A549 (cell line): ENCODE measurements around the gene DPM3. TPM values are rescaled to one million over a fixed set of nuclear protein-coding genes. Genes with fewer than 3 reads are reported as not detected.

ENCODE experiments used
- ATAC-seq, 2 experiments: fragments of 200-7000 bp in 1 of 2; fragments of >200 bp in 1 of 2; cut with Nextera tagmentation in 1 of 2; cut with Tn5 transposase in 1 of 2; 3 replicates each; pipeline versions ENCODE4 v1.8.0 to v1.9.1; 2018 to 2020; ENCODE audit warnings: mild to moderate bottlenecking in 1 of 2, moderate library complexity in 1 of 2
- CTCF ChIA-PET: fragments of 300-600 bp; sonication (Branson Sonifier 250); formaldehyde crosslinking; extraction: SDS; loops from one replicate; lab custom pipeline; 2021; ENCODE audit warnings: antibody characterized with exemption, inconsistent platforms; lab: Yijun Ruan, JAX
- POLR2A ChIA-PET: fragments of 350-600 bp; formaldehyde crosslinking; extraction: SDS; loops from one replicate; lab custom pipeline; 2021; ENCODE audit warnings: antibody characterized with exemption, inconsistent platforms; lab: Yijun Ruan, JAX
- DNase-seq, 2 experiments: peaks; one replicate each; pipeline versions ENCODE4 v3.0.0 to v3.0.0-alpha.2; 2011 to 2016; ENCODE audit warnings: low read depth in 1 of 2, low spot score in 1 of 2
- FAIRE-seq: peaks from 2 replicates; lab custom pipeline; 2011; peaks lifted over from hg19 to GRCh38; lab: Jason Lieb, UNC
- H3K27ac ChIP-seq, 2 experiments: fragments of >200 bp; sonication (Bioruptor Twin); formaldehyde crosslinking; 3 replicates each; pipeline ENCODE4 v1.5.1; 2016 to 2017
- H3K4me1 ChIP-seq: fragments of >200 bp; sonication (Bioruptor Twin); formaldehyde crosslinking; 3 replicates; pipeline ENCODE4 v1.6.1; 2016
- H3K4me2 ChIP-seq: fragments of >200 bp; sonication (Bioruptor Twin); formaldehyde crosslinking; 3 replicates; pipeline ENCODE4 v1.6.1; 2016
- H3K4me3 ChIP-seq: fragments of >200 bp; sonication (Bioruptor Twin); formaldehyde crosslinking; 3 replicates; pipeline ENCODE4 v1.5.1; 2016
- H3K9me3 ChIP-seq: fragments of >200 bp; sonication (Bioruptor Twin); formaldehyde crosslinking; 3 replicates; pipeline ENCODE4 v1.6.1; 2016
- BHLHE40 ChIP-seq: IDR thresholded peaks from 2 replicates; pipeline ENCODE4 v1.6.1; 2012; ENCODE audit warnings: low read depth, low read length, inconsistent platforms
- CEBPB ChIP-seq, 2 experiments: fragments of >200 bp in 1 of 2; sonication (Bioruptor Twin) in 1 of 2; formaldehyde crosslinking in 1 of 2; IDR thresholded peaks; 2 replicates each; pipeline ENCODE4 v1.6.1; 2012 to 2016
- CHD2 ChIP-seq: fragments of 150-350 bp; IDR thresholded peaks from 2 replicates; pipeline ENCODE4 v1.6.1; 2014; ENCODE audit warnings: low read length; ENCODE audit not compliant: partially characterized antibody
- CHD4 ChIP-seq: fragments of 200-600 bp; sonication (generic); IDR thresholded peaks from 2 replicates; pipeline ENCODE4 v1.6.1; 2016; ENCODE audit warnings: antibody characterized with exemption, mild to moderate bottlenecking, borderline replicate concordance
- EHF ChIP-seq: fragments of 250-450 bp; sonication (Bioruptor Pico); IDR thresholded peaks from 2 replicates; pipeline ENCODE4 v1.5.0; 2020; ENCODE audit warnings: mild to moderate bottlenecking
- ESRRA ChIP-seq: fragments of 150-350 bp; IDR thresholded peaks from 2 replicates; pipeline ENCODE4 v1.6.1; 2014; ENCODE audit warnings: mild to moderate bottlenecking, low read length, borderline replicate concordance
- HDAC2 ChIP-seq: fragments of 200-600 bp; sonication (generic); IDR thresholded peaks from 2 replicates; pipeline ENCODE4 v1.6.1; 2016
- HOXA7 ChIP-seq: fragments of 250-450 bp; sonication (Bioruptor Pico); IDR thresholded peaks from 2 replicates; pipeline ENCODE4 v1.5.0; 2020; ENCODE audit warnings: mild to moderate bottlenecking, moderate library complexity
- HOXB5 ChIP-seq: fragments of 250-450 bp; sonication (Bioruptor Pico); IDR thresholded peaks from 2 replicates; pipeline ENCODE4 v1.5.0; 2020; ENCODE audit warnings: mild to moderate bottlenecking, moderate library complexity
- JUNB ChIP-seq: fragments of >200 bp; sonication (Bioruptor Twin); formaldehyde crosslinking; IDR thresholded peaks from 2 replicates; pipeline ENCODE4 v1.6.1; 2016
- KDM1A ChIP-seq: fragments of 200-600 bp; sonication (generic); IDR thresholded peaks from 2 replicates; pipeline ENCODE4 v1.6.1; 2016; ENCODE audit warnings: low read depth, mild to moderate bottlenecking
- KDM5A ChIP-seq: fragments of 200-600 bp; sonication (generic); IDR thresholded peaks from 2 replicates; pipeline ENCODE4 v1.6.1; 2016; ENCODE audit warnings: antibody characterized with exemption, mild to moderate bottlenecking
- MAFK ChIP-seq: fragments of 450-650 bp; IDR thresholded peaks from 2 replicates; pipeline ENCODE4 v1.6.1; 2014; ENCODE audit not compliant: partially characterized antibody
- NFE2L2 ChIP-seq: fragments of 150-350 bp; conservative IDR thresholded peaks from 2 replicates; pipeline ENCODE4 v1.6.1; 2014; ENCODE audit warnings: low read length
- NPAS2 ChIP-seq: fragments of 250-450 bp; sonication (Bioruptor Pico); IDR thresholded peaks from 2 replicates; pipeline ENCODE4 v1.8.0; 2022; ENCODE audit warnings: mild to moderate bottlenecking, moderate library complexity, borderline replicate concordance
- NR3C1 ChIP-seq: fragments of >200 bp; sonication (Bioruptor Twin); formaldehyde crosslinking; IDR thresholded peaks from 3 replicates; pipeline ENCODE4 v1.6.1; 2017
- RCOR1 ChIP-seq: fragments of 150-350 bp; IDR thresholded peaks from 2 replicates; pipeline ENCODE4 v1.6.1; 2014; ENCODE audit warnings: antibody characterized with exemption, low read length, low read depth
- RFX5 ChIP-seq: fragments of 450-650 bp; IDR thresholded peaks from 2 replicates; pipeline ENCODE4 v1.7.1; 2014; ENCODE audit warnings: antibody characterized with exemption, mild to moderate bottlenecking, moderate library complexity
- RNF2 ChIP-seq: fragments of 200-600 bp; sonication (generic); IDR thresholded peaks from 2 replicates; pipeline ENCODE4 v1.6.1; 2016; ENCODE audit warnings: low read depth, mild to moderate bottlenecking, antibody characterized with exemption, moderate library complexity, borderline replicate concordance
- TFCP2L1 ChIP-seq: fragments of 250-450 bp; sonication (Bioruptor Pico); IDR thresholded peaks from 2 replicates; pipeline ENCODE4 v1.5.0; 2021; ENCODE audit warnings: mild to moderate bottlenecking
- TP53 ChIP-seq: fragments of 250-450 bp; sonication (Bioruptor Pico); IDR thresholded peaks from 2 replicates; pipeline ENCODE4 v1.5.0; 2021; ENCODE audit warnings: mild to moderate bottlenecking, moderate library complexity
- ZFP36 ChIP-seq: fragments of 450-650 bp; IDR thresholded peaks from 2 replicates; pipeline ENCODE4 v1.6.1; 2014; ENCODE audit warnings: borderline replicate concordance; ENCODE audit not compliant: partially characterized antibody
- ZNF302 ChIP-seq: fragments of 250-450 bp; sonication (Bioruptor Pico); IDR thresholded peaks from 2 replicates; pipeline ENCODE4 v1.9.0; 2021; ENCODE audit warnings: inconsistent platforms, mild to moderate bottlenecking, moderate library complexity
- WGBS: methylation state at CpG from one replicate; pipeline ENCODE4 v1.1.6; 2017; ENCODE audit errors: missing lambda C conversion rate; 5-methylcytosine and 5-hydroxymethylcytosine counted together
- polyA plus RNA-seq, 4 experiments: library from polyadenylated mRNA; depleted of rRNA in 3 of 4; stranded (reverse); fragments of >200 nt; fragmentation: RNase III in 1 of 4; extraction: RNeasy Plus Mini Kit Qiagen cat#74134 plus additional on column Dnase treatment in 1 of 4; gene quantifications; 2 replicates in 3 of 4; 3 replicates in 1 of 4; pipeline ENCODE4 v1.2.3, GENCODE V29; 2011 to 2017
- TF ChIP-seq, protein P1 (sequence below): fragments of 200-600 bp; sonication (generic); IDR thresholded peaks from 2 replicates; pipeline ENCODE4 v1.6.1; 2016; ENCODE audit warnings: antibody characterized with exemption, mild to moderate bottlenecking, moderate library complexity
- TF ChIP-seq, protein P2 (sequence below): fragments of >200 bp; sonication (Bioruptor Twin); formaldehyde crosslinking; IDR thresholded peaks from 2 replicates; pipeline ENCODE4 v1.6.1; 2016
- TF ChIP-seq, protein P3 (sequence below): IDR thresholded peaks from 2 replicates; pipeline ENCODE4 v1.6.1; 2012; ENCODE audit warnings: low read depth, borderline replicate concordance
- TF ChIP-seq, protein P4 (sequence below): fragments of >200 bp; sonication (Bioruptor Twin); formaldehyde crosslinking; IDR thresholded peaks from 3 replicates; pipeline ENCODE4 v1.5.1; 2016

DPM3 gene
- polyA plus RNA-seq, 2 of the 4 experiments (the other 2 are of a cell fraction) = 22.8 to 80.3 TPM

DNA sequence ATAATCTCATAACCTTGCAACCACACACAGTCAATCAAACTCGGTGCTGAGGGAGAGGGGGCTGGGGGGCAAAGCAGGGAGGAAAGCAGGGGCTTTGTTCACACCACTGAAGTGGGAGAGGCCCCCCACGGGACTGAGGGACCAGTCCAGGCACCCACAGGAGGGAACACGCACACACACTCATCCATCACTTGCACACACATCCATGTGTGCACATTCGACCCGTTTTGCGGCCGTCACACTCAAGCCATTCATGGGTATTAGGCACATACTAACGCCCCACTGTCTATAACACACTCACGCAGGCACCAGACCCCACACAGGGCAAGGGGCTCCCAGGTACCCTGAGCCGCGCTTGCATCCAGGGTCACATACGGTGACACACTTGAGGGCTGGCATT is 47.7 kb downstream of the DPM3 start:
- Histone ChIP-seq H3K4me2 (no peak overlapping the region), H3K27ac (no peak overlapping the region), H3K4me3 (no peak overlapping the region), H3K9me3 (no peaks in the 10 kb centered on the region), H3K4me1 (peaks cover 12% of the 10 kb centered on the region)
- ATAC-seq = no peak
- POLR2A ChIA-PET = interaction anchor here (0.6 kb wide), 1 partner anchor 237 kb away, joined by 3 read pairs; no protein-coding TSS in a partner anchor
- 80% methylated on average over 12 of the region's 12 CpGs for WGBS
- no peak for FAIRE-seq
- DNase-seq = no peak
- TF ChIP-seq RFX5 (no peak), ZFP36 (no peak), MAFK (no peak), CHD2 (no peak), NFE2L2 (no peak), TP53 (no peak), HOXA7 (CRISPR knock-in tag) (no peak), NR3C1 (no peak), ZNF302 (CRISPR knock-in tag) (no peak), HOXB5 (CRISPR knock-in tag) (no peak), EHF (no peak), KDM5A (no peak)
- CTCF ChIA-PET = interaction anchor here (2.0 to 13.8 kb wide), 7 partner anchors 13 to 80 kb away, joined by 8 to 384 read pairs (median 67); partner anchors contain the start of genes EFNA1, EFNA4, KRTCAP2 and SLC50A1

DNA sequence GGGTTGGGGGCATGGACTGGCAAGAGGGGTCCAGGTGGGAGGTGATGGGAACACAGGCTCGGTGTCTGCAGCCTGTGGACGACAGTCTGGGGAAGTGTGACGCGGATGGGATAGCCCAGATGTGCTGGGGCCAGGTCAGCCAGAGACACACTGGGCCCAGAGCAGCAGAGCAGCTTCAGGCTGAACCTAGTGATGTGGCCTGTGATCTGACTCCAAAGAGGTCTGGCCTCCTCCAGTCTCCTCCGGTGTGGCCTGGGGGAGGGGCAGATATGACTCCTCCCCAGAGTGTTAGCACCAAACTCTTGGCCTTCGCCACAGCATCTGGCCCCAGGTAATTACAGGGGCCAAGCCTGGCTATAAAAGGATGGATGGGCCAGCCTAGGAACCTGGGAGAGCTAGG is 48.2 kb downstream of the DPM3 start:
- FAIRE-seq = no peak
- CTCF ChIA-PET = interaction anchor here (0.6 to 13.8 kb wide), 38 partner anchors 8 to 915 kb away, joined by 3 to 384 read pairs (median 6); partner anchors contain the start of genes EFNA1, EFNA3, EFNA4 and KRTCAP2
- POLR2A ChIA-PET = interaction anchor here (1.1 to 1.4 kb wide), 2 partner anchors 75 to 81 kb away, joined by 5 to 6 read pairs; partner anchors contain the start of gene KRTCAP2

More for the DNA sequence above, 48.2 kb downstream of the DPM3 start:
- no peak overlapping the region for H3K4me2 ChIP-seq
- peaks cover 12% of the 10 kb centered on the region for H3K4me1 ChIP-seq
- DNase-seq (no peak), ATAC-seq (no peak)
- H3K27ac ChIP-seq = 0 out of 6 replicates have a peak overlapping the region, but pooled peaks of 1 of the 2 experiments have one; percentile 79
- H3K4me3 ChIP-seq = no peak overlapping the region
- 92% methylated on average over 3 of the region's 6 CpGs for WGBS
- H3K9me3 ChIP-seq = no peaks in the 10 kb centered on the region
- TF ChIP-seq NPAS2 = no peak
- TF ChIP-seq, protein P1, sequence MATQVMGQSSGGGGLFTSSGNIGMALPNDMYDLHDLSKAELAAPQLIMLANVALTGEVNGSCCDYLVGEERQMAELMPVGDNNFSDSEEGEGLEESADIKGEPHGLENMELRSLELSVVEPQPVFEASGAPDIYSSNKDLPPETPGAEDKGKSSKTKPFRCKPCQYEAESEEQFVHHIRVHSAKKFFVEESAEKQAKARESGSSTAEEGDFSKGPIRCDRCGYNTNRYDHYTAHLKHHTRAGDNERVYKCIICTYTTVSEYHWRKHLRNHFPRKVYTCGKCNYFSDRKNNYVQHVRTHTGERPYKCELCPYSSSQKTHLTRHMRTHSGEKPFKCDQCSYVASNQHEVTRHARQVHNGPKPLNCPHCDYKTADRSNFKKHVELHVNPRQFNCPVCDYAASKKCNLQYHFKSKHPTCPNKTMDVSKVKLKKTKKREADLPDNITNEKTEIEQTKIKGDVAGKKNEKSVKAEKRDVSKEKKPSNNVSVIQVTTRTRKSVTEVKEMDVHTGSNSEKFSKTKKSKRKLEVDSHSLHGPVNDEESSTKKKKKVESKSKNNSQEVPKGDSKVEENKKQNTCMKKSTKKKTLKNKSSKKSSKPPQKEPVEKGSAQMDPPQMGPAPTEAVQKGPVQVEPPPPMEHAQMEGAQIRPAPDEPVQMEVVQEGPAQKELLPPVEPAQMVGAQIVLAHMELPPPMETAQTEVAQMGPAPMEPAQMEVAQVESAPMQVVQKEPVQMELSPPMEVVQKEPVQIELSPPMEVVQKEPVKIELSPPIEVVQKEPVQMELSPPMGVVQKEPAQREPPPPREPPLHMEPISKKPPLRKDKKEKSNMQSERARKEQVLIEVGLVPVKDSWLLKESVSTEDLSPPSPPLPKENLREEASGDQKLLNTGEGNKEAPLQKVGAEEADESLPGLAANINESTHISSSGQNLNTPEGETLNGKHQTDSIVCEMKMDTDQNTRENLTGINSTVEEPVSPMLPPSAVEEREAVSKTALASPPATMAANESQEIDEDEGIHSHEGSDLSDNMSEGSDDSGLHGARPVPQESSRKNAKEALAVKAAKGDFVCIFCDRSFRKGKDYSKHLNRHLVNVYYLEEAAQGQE = no peak
- no peak for TF ChIP-seq HOXB5 (CRISPR knock-in tag)
- TF ChIP-seq EHF = no peak
- TF ChIP-seq HDAC2 = no peak
- TF ChIP-seq, protein P2, sequence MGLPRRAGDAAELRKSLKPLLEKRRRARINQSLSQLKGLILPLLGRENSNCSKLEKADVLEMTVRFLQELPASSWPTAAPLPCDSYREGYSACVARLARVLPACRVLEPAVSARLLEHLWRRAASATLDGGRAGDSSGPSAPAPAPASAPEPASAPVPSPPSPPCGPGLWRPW = no peak
- no peak for TF ChIP-seq CHD4
- no peak for TF ChIP-seq KDM1A
- TF ChIP-seq JUNB = no peak
- TF ChIP-seq BHLHE40 = no peak
- TF ChIP-seq CHD2 = no peak
- TF ChIP-seq, protein P3, sequence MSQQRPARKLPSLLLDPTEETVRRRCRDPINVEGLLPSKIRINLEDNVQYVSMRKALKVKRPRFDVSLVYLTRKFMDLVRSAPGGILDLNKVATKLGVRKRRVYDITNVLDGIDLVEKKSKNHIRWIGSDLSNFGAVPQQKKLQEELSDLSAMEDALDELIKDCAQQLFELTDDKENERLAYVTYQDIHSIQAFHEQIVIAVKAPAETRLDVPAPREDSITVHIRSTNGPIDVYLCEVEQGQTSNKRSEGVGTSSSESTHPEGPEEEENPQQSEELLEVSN = no peak
- no peak for TF ChIP-seq TFCP2L1 (CRISPR knock-in tag)
- TF ChIP-seq RNF2 = no peak
- TF ChIP-seq RCOR1 = no peak
- no peak for TF ChIP-seq NR3C1
- TF ChIP-seq, protein P4, sequence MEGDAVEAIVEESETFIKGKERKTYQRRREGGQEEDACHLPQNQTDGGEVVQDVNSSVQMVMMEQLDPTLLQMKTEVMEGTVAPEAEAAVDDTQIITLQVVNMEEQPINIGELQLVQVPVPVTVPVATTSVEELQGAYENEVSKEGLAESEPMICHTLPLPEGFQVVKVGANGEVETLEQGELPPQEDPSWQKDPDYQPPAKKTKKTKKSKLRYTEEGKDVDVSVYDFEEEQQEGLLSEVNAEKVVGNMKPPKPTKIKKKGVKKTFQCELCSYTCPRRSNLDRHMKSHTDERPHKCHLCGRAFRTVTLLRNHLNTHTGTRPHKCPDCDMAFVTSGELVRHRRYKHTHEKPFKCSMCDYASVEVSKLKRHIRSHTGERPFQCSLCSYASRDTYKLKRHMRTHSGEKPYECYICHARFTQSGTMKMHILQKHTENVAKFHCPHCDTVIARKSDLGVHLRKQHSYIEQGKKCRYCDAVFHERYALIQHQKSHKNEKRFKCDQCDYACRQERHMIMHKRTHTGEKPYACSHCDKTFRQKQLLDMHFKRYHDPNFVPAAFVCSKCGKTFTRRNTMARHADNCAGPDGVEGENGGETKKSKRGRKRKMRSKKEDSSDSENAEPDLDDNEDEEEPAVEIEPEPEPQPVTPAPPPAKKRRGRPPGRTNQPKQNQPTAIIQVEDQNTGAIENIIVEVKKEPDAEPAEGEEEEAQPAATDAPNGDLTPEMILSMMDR = no peak
- no peak for TF ChIP-seq ESRRA
- no peak for TF ChIP-seq CEBPB (IDR thresholded peaks at IDR 0.05)
